Epithelial cell of prostate (primary cell): ENCODE results near the gene UBIAD1.
"Not testable (repeated sequence)": the region's sequence is repeated elsewhere in the genome, so short reads cannot be mapped to it uniquely, and the experiment has no call there.

Experiments used
- DNase-seq: peaks from one replicate; pipeline ENCODE4 v3.0.0-alpha.2; 2011; ENCODE audit warnings: low read depth, low spot score
- H3K27ac ChIP-seq: fragments of 450-650 bp; 2 replicates; pipeline ENCODE4 v1.5.1; 2017; ENCODE audit warnings: mild to moderate bottlenecking

Gene UBIAD1

GRCh38 chr1:11305516-11305915, 32.5 kb downstream of the UBIAD1 start:
- not testable (repeated sequence) for DNase-seq, H3K27ac ChIP-seq

GRCh38 chr1:11307852-11308251, 34.9 kb downstream of the UBIAD1 start:
- no peak for DNase-seq
- H3K27ac ChIP-seq: no peak overlapping the region

GRCh38 chr1:11308699-11309224, 35.8 kb downstream of the UBIAD1 start:
- H3K27ac ChIP-seq: no peak overlapping the region
- DNase-seq: no peak

GRCh38 chr1:11309385-11309784, 36.4 kb downstream of the UBIAD1 start:
- no peak overlapping the region for H3K27ac ChIP-seq
- DNase-seq: no peak

GRCh38 chr1:11311816-11312755, 39.1 kb downstream of the UBIAD1 start:
- H3K27ac ChIP-seq: no peak overlapping the region
- DNase-seq: no peak

- no peak overlapping the region for H3K27ac ChIP-seq
Measured at GRCh38 chr1:11314959-11315358, 42.0 kb downstream of the UBIAD1 start.

GRCh38 chr1:11316701-11317100, 43.7 kb downstream of the UBIAD1 start:
- H3K27ac ChIP-seq: peak overlapping the region; percentile 83
- peak; percentile 84 for DNase-seq

More at GRCh38 chr1:11314959-11315358, 42.0 kb downstream of the UBIAD1 start:
- no peak for DNase-seq

- no peak for DNase-seq
- no peak overlapping the region for H3K27ac ChIP-seq
Measured at GRCh38 chr1:11318982-11319381, 46.0 kb downstream of the UBIAD1 start.

- H3K27ac ChIP-seq: no peak overlapping the region
- no peak for DNase-seq
Measured at GRCh38 chr1:11320153-11320936, 47.3 kb downstream of the UBIAD1 start.

- H3K27ac ChIP-seq: peak overlapping the region; percentile 41
Measured at GRCh38 chr1:11321656-11322491, 48.9 kb downstream of the UBIAD1 start.

GRCh38 chr1:11324567-11325165, 51.7 kb downstream of the UBIAD1 start:
- H3K27ac ChIP-seq: no peak overlapping the region
- no peak for DNase-seq

More at GRCh38 chr1:11321656-11322491, 48.9 kb downstream of the UBIAD1 start:
- DNase-seq: no peak

- no peak overlapping the region for H3K27ac ChIP-seq
- no peak for DNase-seq
Measured at GRCh38 chr1:11326070-11326469, 53.1 kb downstream of the UBIAD1 start.

GRCh38 chr1:11328444-11328843, 55.4 kb downstream of the UBIAD1 start:
- DNase-seq: no peak
- no peak overlapping the region for H3K27ac ChIP-seq

- H3K27ac ChIP-seq: no peak overlapping the region
- no peak for DNase-seq
Measured at GRCh38 chr1:11330411-11330810, 57.4 kb downstream of the UBIAD1 start.

- H3K27ac ChIP-seq: no peak overlapping the region
- DNase-seq: no peak
Measured at GRCh38 chr1:11331036-11331944, 58.3 kb downstream of the UBIAD1 start.

- H3K27ac ChIP-seq: no peak overlapping the region
Measured at GRCh38 chr1:11331945-11332546, 59.0 kb downstream of the UBIAD1 start.

GRCh38 chr1:11333631-11334030, 60.6 kb downstream of the UBIAD1 start:
- no peak for DNase-seq
- H3K27ac ChIP-seq: no peak overlapping the region

More at GRCh38 chr1:11331945-11332546, 59.0 kb downstream of the UBIAD1 start:
- DNase-seq: no peak

- H3K27ac ChIP-seq: no peak overlapping the region
- DNase-seq: no peak
Measured at GRCh38 chr1:11334261-11334804, 61.3 kb downstream of the UBIAD1 start.
